Measurements from ENCODE around the gene DOCK9. TPM values are rescaled to one million over a fixed set of nuclear protein-coding genes. Genes with fewer than 3 reads are reported as not detected.

The DOCK9 gene
- total RNA-seq, 2 donors from 2014 or later: 25.4 to 26.7 TPM

DNA sequence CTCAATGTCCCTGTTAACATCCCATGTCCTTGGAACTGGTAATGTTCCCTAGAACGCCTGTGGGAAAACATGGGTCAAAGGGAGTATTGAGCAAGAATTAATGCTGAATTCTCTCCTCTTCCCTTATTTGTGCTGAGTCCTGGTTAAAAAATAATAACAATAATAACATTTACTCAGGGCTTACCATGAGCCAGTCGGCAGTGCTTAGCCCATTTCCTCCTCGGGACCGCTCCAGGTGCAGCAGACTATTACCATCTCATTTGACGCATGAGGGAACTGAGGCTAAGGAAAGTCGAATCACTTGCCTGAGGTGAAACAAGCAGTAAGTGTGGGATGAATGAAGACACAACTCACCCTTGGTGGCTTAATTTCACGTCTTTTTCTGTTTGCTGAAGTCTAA lies 191.8 kb downstream of the DOCK9 start:
- Mint-ChIP-seq H3K27me3 (peaks cover 28 to 36% of the 10 kb centered on the region in 2 donors), H3K9me3 (no peaks in the 10 kb centered on the region), H3K4me3 (no peak overlapping the region), H3K4me1 (ENCODE audit: low read depth in 2 of 2) (no peaks in the 10 kb centered on the region), H3K36me3 (no peaks in the 10 kb centered on the region), H3K27ac (no peak overlapping the region)
- DNase-seq (ENCODE audit: low spot score): no peak
- no peak for ATAC-seq

- Mint-ChIP-seq H3K27me3 (peaks cover 28 to 38% of the 10 kb centered on the region in 2 donors), H3K4me1 (ENCODE audit: low read depth in 2 of 2) (no peaks in the 10 kb centered on the region), H3K27ac (no peak overlapping the region), H3K36me3 (no peaks in the 10 kb centered on the region), H3K4me3 (no peak overlapping the region), H3K9me3 (no peaks in the 10 kb centered on the region)
- peak in 1 of 2 donors; percentile 11 for ATAC-seq
- no peak for DNase-seq (ENCODE audit: low spot score)
Measured at GRCh38 chr13:98785405-98785804, 192.5 kb downstream of the DOCK9 start.

- no peak for ATAC-seq
- Mint-ChIP-seq H3K4me3 (no peak overlapping the region), H3K9me3 (no peaks in the 10 kb centered on the region), H3K27me3 (peaks cover 27 to 38% of the 10 kb centered on the region in 2 donors), H3K4me1 (ENCODE audit: low read depth in 2 of 2) (no peaks in the 10 kb centered on the region), H3K36me3 (no peaks in the 10 kb centered on the region), H3K27ac (no peak overlapping the region)
- no peak for DNase-seq (ENCODE audit: low spot score)
Measured at GRCh38 chr13:98784666-98785065, 193.2 kb downstream of the DOCK9 start.

DNA sequence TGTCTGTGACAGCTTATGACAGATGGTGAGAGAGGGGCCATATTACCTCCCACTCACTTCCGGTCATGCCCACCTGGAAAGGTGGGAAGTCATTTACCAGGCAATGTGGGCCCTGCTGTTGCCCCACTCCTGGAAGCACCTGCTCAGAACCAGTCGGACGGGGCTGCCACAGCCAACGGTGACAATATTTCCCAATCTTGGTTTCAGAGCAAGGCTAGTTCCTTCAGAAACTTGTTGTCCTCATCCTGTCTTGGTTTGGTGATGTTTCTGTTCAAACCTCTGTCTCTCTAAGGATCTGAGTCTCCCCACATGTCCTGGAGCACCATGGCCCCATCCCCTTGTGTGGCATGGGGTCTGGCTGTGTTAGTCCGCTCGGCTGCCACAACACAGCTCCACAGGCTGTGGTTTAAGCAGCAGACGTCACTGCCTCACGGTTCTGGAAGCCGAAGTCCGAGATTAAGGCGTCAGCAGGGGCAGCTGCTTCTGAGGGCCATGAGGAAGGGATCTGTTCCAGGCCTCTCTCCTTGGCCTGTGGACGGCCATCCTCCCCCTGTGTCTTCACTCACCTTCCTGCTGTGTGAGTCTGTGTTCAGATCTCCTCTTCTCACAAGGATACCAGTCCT lies 193.9 kb downstream of the DOCK9 start:
- peaks cover 25 to 34% of the 10 kb centered on the region in 2 donors for H3K27me3 Mint-ChIP-seq
- no peaks in the 10 kb centered on the region for H3K36me3 Mint-ChIP-seq
- ATAC-seq (no peak), DNase-seq (ENCODE audit: low spot score) (no peak)
- no peaks in the 10 kb centered on the region for H3K4me1 Mint-ChIP-seq (ENCODE audit: low read depth in 2 of 2)
- H3K9me3 Mint-ChIP-seq: no peaks in the 10 kb centered on the region
- H3K27ac Mint-ChIP-seq: no peak overlapping the region
- no peak overlapping the region for H3K4me3 Mint-ChIP-seq

- no peak for DNase-seq (ENCODE audit: low spot score)
- Mint-ChIP-seq H3K9me3 (no peaks in the 10 kb centered on the region), H3K27me3 (peaks cover 18 to 34% of the 10 kb centered on the region in 2 donors), H3K36me3 (no peaks in the 10 kb centered on the region), H3K27ac (no peak overlapping the region), H3K4me1 (ENCODE audit: low read depth in 2 of 2) (no peaks in the 10 kb centered on the region), H3K4me3 (no peak overlapping the region)
- ATAC-seq: no peak
Measured at GRCh38 chr13:98782654-98783053, 195.2 kb downstream of the DOCK9 start.

GRCh38 chr13:98781905-98782304 lies 196.0 kb downstream of the DOCK9 start:
- no peak overlapping the region for H3K4me3 Mint-ChIP-seq
- ATAC-seq: no peak
- H3K27me3 Mint-ChIP-seq: peaks cover 12 to 28% of the 10 kb centered on the region in 2 donors
- no peaks in the 10 kb centered on the region for H3K9me3 Mint-ChIP-seq
- H3K27ac Mint-ChIP-seq: no peak overlapping the region
- DNase-seq (ENCODE audit: low spot score): no peak
- no peaks in the 10 kb centered on the region for H3K36me3 Mint-ChIP-seq
- no peaks in the 10 kb centered on the region for H3K4me1 Mint-ChIP-seq (ENCODE audit: low read depth in 2 of 2)

DNA sequence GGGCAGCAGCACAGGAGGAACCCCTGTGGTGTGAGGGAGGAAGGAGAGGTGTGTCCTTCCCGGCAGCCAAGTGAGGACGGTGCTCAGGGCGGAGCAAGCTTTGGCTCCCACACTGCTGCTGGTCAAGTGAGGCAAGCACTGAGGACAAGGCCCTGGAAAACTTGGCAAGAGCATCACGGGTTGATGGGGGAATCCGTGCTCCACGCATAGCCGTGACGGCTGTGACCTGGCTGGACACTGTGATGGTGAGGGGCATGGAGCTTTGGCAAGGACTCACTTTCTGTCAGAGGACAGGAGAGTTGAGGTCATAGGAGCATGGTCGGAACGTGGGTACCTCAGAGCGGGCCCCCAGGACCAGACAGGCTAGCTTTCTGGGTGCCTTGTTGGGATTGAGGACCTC lies 196.4 kb downstream of the DOCK9 start:
- Mint-ChIP-seq H3K4me3 (no peak overlapping the region), H3K27me3 (peaks cover 9 to 23% of the 10 kb centered on the region in 2 donors), H3K4me1 (ENCODE audit: low read depth in 2 of 2) (no peaks in the 10 kb centered on the region), H3K36me3 (no peaks in the 10 kb centered on the region), H3K27ac (no peak overlapping the region), H3K9me3 (no peaks in the 10 kb centered on the region)
- peak in 1 of 2 donors; percentile 6 for ATAC-seq
- DNase-seq (ENCODE audit: low spot score): no peak

- no peak overlapping the region for H3K27ac Mint-ChIP-seq
- no peak overlapping the region for H3K4me3 Mint-ChIP-seq
- no peak for ATAC-seq
- DNase-seq (ENCODE audit: low spot score): no peak
- H3K36me3 Mint-ChIP-seq: no peaks in the 10 kb centered on the region
- peaks cover 9 to 22% of the 10 kb centered on the region in 2 donors for H3K27me3 Mint-ChIP-seq
- no peaks in the 10 kb centered on the region for H3K4me1 Mint-ChIP-seq (ENCODE audit: low read depth in 2 of 2)
- no peaks in the 10 kb centered on the region for H3K9me3 Mint-ChIP-seq
Measured at GRCh38 chr13:98781045-98781444, 196.8 kb downstream of the DOCK9 start.

DNA sequence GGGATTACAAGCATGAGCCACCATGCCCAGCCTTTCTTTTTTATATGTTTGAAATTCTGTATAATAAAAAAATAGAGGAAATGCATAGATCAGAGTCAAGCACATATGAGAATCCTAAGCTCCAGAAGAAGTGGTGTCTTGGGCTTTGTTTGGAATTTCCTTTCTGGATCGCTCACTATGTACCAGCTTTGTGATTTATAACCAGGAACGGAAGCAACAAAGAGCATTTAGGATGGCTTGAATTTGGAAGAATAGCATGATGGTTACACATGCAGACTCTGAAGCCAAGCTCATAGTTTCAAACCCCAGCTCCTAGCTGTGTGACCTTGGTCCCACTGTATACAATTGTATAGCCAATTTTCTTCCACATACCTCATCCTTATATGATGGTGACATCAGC lies 197.4 kb downstream of the DOCK9 start:
- no peaks in the 10 kb centered on the region for H3K4me1 Mint-ChIP-seq (ENCODE audit: low read depth in 2 of 2)
- ATAC-seq: no peak
- H3K36me3 Mint-ChIP-seq: no peaks in the 10 kb centered on the region

GRCh38 chr13:98779695-98780094 lies 198.2 kb downstream of the DOCK9 start:
- Mint-ChIP-seq H3K27ac (no peak overlapping the region), H3K4me1 (ENCODE audit: low read depth in 2 of 2) (no peaks in the 10 kb centered on the region), H3K36me3 (no peaks in the 10 kb centered on the region), H3K4me3 (no peak overlapping the region), H3K9me3 (no peaks in the 10 kb centered on the region), H3K27me3 (peaks cover 9 to 22% of the 10 kb centered on the region in 2 donors)
- DNase-seq (ENCODE audit: low spot score) (no peak), ATAC-seq (no peak)

More for the DNA sequence above, 197.4 kb downstream of the DOCK9 start:
- Mint-ChIP-seq H3K4me3 (no peak overlapping the region), H3K9me3 (no peaks in the 10 kb centered on the region), H3K27me3 (peaks cover 9 to 22% of the 10 kb centered on the region in 2 donors), H3K27ac (no peak overlapping the region)
- no peak for DNase-seq (ENCODE audit: low spot score)

- Mint-ChIP-seq H3K9me3 (no peaks in the 10 kb centered on the region), H3K27ac (no peak overlapping the region), H3K4me3 (no peak overlapping the region), H3K36me3 (no peaks in the 10 kb centered on the region), H3K27me3 (peaks cover 9 to 22% of the 10 kb centered on the region in 2 donors), H3K4me1 (ENCODE audit: low read depth in 2 of 2) (no peaks in the 10 kb centered on the region)
- no peak for ATAC-seq
- DNase-seq (ENCODE audit: low spot score): no peak
Measured at GRCh38 chr13:98778749-98779148, 199.1 kb downstream of the DOCK9 start.

DNA sequence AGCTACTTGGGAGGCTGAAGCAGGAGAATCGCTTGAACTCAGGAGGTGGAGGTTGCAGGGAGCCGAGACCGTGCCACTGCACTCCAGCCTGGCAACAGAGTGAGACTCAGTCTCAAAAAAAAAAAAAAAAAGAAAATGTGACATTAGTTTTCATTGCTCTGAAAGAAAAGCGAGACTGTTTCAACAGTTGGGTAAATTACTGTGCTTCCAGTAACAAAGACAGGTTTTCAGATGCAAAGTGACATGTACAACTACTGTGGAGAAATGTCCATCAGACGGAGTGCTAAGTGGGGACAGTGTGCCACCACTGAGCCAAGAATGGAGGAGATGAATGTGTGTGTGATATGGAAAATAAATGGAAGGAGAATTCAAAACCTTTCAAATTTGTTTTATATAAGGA lies 201.2 kb downstream of the DOCK9 start:
- Mint-ChIP-seq H3K27ac (no peak overlapping the region), H3K36me3 (no peaks in the 10 kb centered on the region), H3K4me3 (no peak overlapping the region), H3K27me3 (peaks cover 9 to 23% of the 10 kb centered on the region in 2 donors), H3K9me3 (no peaks in the 10 kb centered on the region), H3K4me1 (ENCODE audit: low read depth in 2 of 2) (no peaks in the 10 kb centered on the region)
- ATAC-seq (no peak), DNase-seq (ENCODE audit: low spot score) (no peak)

- no peak overlapping the region for H3K27ac Mint-ChIP-seq
Measured at GRCh38 chr13:98775844-98776598, 201.8 kb downstream of the DOCK9 start.

DNA sequence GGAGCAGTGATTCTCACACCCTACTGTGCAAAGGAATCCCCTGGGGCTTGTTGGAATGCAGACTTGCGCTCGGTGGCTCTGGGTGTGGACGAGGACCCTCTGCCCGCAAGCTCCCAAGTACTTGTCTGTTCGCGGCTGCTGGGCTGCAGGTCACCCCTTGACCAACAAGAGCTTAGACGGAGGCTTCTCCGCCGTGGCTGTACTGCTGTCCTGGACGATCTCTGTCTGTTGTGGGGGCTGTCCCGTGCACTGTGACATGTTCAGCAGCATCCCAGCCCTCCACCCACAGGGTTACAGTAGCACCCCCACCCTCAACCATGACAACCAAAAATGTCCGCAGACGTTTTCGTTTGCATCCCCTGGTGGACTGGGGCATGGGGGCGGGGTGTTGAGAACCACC lies 202.5 kb downstream of the DOCK9 start:
- Mint-ChIP-seq H3K4me3 (no peak overlapping the region), H3K9me3 (no peaks in the 10 kb centered on the region), H3K36me3 (no peaks in the 10 kb centered on the region), H3K27ac (no peak overlapping the region), H3K4me1 (ENCODE audit: low read depth in 2 of 2) (no peaks in the 10 kb centered on the region), H3K27me3 (peaks cover 8 to 24% of the 10 kb centered on the region in 2 donors)
- no peak for DNase-seq (ENCODE audit: low spot score)
- ATAC-seq: no peak

More at GRCh38 chr13:98775844-98776598, 201.8 kb downstream of the DOCK9 start:
- ATAC-seq (no peak), DNase-seq (ENCODE audit: low spot score) (no peak)
- Mint-ChIP-seq H3K4me1 (ENCODE audit: low read depth in 2 of 2) (no peaks in the 10 kb centered on the region), H3K27me3 (peaks cover 7 to 23% of the 10 kb centered on the region in 2 donors), H3K36me3 (no peaks in the 10 kb centered on the region), H3K4me3 (no peak overlapping the region), H3K9me3 (no peaks in the 10 kb centered on the region)

Data from natural killer cell treated with Interleukin-12 subunit alpha and Interleukin-12 subunit beta and Interleukin-15 and Interleukin-18, amount 100 ng/mL, for 72 hours (primary cell).